Activated T-cell treated with anti-CD3 and anti-CD28 coated beads for 1 hour (primary cell): Measurements from ENCODE around the gene MOV10L1.

ENCODE experiments used
- DNase-seq: peaks from one replicate; pipeline ENCODE4 v3.0.0-alpha.2; 2020; ENCODE audit warnings: low read depth

Gene MOV10L1

GRCh38 chr22:50058906-50059880 lies 30.6 kb upstream of the MOV10L1 start:
- no peak for DNase-seq

DNA sequence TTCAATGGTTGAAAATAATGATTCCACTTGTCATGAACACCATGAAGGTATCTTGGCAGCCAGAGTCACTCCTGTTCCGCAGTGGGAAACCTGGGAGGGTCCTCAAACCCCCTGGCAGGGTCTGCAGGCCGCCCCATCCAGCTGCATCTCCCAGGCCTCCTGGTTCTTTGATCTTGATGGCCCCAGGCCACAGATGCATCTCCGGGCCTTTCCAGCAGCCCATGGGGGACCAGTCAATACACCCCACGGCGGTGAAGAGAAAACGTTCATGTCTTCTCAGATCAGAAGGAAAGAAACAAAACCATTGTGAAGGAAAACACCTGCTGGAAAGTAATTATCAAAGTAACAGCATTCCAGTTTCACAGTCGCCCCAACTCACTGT lies 29.9 kb upstream of the MOV10L1 start:
- DNase-seq: no peak

GRCh38 chr22:50060441-50061140 lies 29.2 kb upstream of the MOV10L1 start:
- no peak for DNase-seq

GRCh38 chr22:50061141-50061823 lies 28.5 kb upstream of the MOV10L1 start:
- DNase-seq: no peak

DNA sequence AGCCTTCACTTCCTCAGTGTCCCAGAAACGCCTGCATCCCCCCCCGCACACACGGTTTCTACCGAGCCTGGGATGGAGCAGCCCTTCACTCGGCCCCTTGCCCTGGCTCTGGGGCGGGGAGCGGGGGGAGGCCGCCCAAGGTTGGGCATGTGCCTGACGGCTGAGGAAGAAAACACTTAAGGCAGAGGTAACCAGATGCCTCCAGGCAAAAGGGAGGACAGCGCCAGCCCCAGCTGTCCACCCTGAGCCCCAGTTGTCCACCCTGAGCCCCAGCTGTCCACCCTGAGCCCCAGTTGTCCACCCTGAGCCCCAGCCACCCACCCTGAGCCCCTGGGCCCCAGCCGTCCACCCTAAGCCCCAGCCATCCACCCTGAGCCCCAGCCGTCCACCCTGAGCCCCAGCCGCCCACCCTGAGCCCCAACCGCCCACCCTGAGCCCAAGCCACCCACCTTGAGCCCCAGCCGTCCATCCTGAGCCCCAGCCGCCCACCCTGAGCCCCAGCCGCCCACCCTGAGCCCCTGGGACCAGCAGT lies 27.9 kb upstream of the MOV10L1 start:
- no peak for DNase-seq

DNA sequence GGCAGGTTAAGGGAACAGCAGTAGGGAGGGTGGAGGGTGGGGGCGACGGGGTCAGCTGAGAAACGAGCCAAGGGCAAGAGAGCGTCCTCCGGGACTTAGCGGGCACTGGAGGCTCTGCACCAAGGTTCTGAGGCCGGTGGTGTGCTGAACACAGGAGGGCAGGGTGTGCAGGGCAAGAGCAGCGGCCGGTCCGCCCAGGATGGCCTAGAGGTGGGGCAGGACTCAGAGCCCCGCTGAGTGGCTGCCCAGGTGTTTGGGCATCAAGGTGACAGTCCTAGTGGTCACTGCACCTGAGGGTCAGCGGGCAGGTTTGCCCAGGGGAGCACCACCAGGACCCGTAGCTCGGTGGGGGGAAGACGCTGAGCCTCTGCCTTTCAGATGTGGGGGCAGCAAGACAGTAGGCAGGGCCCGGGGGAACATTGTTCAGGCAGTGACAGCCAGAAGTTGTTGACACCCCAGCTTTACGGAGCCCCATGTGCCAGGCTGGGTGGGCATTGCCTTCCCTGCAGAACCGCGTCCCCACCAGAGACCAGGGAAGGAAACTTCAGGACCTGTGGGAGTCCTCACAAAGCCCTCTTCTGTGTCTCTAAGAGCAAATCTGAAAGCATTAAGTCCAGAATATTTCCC lies 27.2 kb upstream of the MOV10L1 start:
- DNase-seq: no peak

GRCh38 chr22:50063589-50064393 lies 26.0 kb upstream of the MOV10L1 start:
- DNase-seq: no peak

DNA sequence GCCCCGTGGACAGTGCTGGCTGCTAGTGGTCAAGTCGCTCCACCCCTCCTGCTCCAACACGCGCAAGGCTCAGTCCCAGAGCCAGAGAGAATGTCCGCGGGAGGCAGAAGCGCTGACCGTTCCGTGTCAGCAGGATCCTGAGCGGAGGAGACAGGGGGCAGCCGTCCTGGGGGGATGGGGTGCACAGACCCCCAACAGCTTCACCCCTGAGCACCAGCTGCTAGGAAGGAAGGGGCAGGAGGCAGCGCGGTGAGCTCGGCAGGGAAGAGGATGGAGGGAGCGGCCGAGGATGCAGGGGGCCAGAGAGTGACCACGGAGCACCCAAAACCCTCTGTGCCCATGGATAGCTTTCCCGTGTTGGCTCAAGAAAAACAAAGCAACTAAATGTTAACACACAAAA lies 25.4 kb upstream of the MOV10L1 start:
- no peak for DNase-seq

GRCh38 chr22:50067244-50067643 lies 22.6 kb upstream of the MOV10L1 start:
- DNase-seq: no peak

DNA sequence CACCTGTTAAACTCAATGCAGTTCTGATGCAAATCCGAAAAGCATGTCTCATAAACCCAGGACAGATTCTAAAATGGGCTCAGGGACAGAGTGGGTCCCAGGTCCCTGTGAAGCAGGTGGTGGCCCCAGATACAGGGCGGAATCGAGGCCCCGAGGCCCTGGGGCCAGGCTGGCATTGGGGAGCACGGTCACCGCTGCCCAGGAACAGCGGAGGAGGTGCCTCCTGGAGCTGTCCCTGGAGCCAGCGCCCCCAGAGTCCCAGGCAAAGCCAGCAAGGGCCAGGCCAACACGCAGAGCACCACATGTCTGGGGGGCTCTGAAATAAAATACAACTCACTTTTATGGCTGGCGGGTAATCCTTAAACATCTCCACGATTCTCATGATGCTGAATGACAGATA lies 21.7 kb upstream of the MOV10L1 start:
- DNase-seq: no peak

DNA sequence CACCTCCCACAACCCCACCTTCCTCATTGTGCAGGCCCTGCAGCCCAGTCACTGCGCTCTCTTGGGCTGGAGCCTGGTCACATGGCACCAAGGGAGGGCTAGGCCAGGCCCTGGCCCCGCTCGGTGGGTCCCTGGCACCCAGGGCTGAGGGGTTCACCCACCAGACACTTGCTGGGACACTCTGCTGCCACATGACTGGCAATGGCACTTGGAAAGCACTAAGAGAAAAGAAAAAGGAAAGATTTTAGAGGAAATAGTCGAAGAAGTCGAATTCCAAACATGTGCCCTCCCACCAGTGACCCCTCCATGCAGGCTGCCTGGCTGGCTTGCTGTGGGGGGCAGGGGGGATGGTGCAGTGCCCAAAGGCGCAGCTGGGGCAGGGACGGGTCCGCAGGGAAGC lies 19.4 kb upstream of the MOV10L1 start:
- no peak for DNase-seq

DNA sequence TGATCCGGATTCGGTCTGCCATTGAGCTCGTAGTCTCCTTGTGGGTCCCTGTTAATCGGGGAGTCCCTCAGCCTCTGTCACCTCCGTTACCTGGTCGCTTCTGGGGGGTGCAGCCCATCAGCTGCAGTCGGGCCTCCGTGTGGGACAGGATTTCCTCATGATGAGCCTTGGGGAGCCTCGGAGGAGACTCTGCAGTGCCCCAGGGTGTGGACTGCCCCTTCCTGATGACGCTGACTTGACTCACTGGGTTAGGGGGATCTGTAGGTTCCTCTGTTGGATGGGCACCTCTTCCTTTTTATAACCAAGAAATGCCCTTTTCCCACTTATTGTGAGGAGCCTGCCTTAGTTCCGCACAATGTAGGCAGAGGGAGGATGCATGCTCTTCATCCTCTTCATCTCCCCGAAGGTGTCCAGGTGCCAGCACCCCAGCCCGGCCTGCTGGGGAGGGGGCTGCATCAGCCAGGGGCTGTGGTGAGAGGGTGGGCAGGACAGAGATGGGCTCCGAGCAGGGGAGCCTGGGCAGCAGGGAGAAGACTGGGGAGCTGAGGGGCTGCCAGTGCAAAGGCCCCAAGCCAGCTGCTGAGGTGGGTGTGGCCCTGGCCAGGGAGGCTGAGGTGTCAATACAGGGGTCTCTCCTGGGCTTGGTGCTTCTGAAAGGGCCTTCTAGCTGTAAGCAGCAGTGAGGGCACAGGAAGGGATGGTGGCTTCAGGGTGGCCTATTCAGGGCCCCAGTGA lies 18.2 kb upstream of the MOV10L1 start:
- no peak for DNase-seq

DNA sequence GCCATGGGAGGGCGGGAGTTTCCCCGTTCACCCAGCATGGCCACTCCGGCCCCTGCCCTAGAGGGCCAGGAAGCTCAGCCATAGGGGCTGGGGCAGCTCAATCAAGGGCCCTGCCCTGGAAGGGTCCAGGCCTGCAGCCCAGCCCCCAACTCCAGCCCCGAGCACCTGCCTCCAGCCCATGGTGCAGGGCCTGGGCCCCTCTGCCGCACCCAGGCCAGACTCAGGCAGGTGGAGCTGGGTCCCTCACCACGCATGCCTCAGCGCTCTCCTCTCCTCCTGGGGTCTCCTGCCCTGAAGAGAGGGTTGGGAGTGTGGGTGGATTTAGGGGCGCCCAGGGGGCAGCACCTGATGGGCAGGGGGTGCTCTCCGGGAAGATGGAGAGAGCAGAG lies 17.6 kb upstream of the MOV10L1 start:
- DNase-seq: no peak

- DNase-seq: no peak
These were observed 16.9 kb upstream of the MOV10L1 start for GRCh38 chr22:50072714-50073538.

DNA sequence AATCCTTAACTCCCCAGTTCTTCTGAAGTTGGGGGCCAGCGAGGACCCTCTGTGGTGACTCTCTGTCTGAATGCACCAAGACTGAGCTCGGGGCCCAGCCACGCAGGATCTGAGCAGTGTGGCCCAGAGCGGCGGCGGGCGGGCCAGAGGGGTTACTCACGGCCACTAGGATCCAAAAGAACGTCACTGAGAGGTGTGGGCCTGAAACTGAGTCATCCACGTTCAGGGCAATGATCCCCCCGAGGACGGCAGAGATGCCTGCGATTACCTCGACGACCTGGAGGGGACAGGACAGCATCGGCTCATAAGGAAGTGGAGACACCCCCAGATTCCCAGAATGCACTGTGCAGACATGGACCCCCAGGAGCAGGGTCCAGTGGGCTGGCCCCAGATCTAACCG lies 15.8 kb upstream of the MOV10L1 start:
- DNase-seq: no peak

GRCh38 chr22:50074551-50075530 lies 15.0 kb upstream of the MOV10L1 start:
- DNase-seq: no peak

GRCh38 chr22:50076646-50077535 lies 12.9 kb upstream of the MOV10L1 start:
- no peak for DNase-seq
